ENCODE data around the gene ITPK1. TPM values are rescaled to one million over a fixed set of nuclear protein-coding genes. Genes with fewer than 3 reads are reported as not detected.
"Not testable (repeated sequence)": the region's sequence is repeated elsewhere in the genome, so short reads cannot be mapped to it uniquely, and the experiment has no call there.

ITPK1 gene
- total RNA-seq, 3 donors from 2014 or later, result 27.8 to 91.7 (median 42.9) TPM

DNA sequence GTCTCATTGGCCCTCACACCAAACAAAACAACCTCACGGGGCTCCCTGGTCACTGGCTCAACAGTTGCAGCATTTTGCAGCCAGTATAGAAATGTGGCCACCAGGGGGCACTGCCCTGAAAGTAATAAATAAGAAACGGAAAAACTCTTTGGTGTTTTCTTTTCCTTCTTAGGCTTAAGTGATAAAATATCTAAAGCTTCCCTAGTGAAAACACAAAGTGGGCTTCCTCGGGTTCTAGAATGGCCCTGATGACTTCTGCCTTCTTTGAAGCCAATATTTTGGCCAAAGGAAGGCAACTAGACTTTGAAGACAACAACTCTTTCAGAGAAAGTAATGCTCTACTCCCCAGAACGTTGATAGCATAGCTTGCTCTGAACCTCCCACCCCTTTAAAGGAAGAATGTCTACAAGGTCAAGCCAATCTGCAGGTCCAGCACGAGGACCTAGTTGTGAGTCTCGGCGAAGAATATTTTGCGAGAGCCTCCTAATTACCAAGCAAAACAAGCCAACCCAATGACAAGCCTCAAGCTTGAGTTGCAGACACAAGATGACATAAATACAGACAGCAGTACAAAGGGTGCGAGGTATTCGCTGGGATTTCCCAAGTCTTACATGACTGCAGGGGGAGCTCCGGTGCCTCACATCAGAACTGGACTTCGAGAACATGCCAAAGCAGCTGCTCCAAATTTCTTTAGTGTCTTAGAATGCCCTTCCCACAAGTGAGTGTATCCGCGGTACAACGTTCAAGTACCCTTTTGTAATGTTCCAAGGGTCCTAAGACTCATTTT lies 2.6 kb downstream of the ITPK1 start:
- peak overlapping the region; percentile 12 to 91 (median 79) for H3K4me3 ChIP-seq
- DNase-seq (ENCODE audit: low spot score in 2 of 2), result peak; percentile 61 to 80
- H3K27ac ChIP-seq, result peak overlapping the region; percentile 22 to 25
- intact Hi-C loops (cut with DNase I; ENCODE audit: low total_unique reads), result loop anchor here (10.0 kb wide), 1 partner anchor 158 kb away; no protein-coding TSS in a partner anchor
- H3K9me3 ChIP-seq, result no peaks in the 10 kb centered on the region
- peaks cover 0 to 12% of the 10 kb centered on the region in 2 donors for H3K4me1 ChIP-seq
- H3K27me3 ChIP-seq, result no peaks in the 10 kb centered on the region
- no peak for TF ChIP-seq POLR2A (IDR thresholded peaks at IDR 0.05)
- TF ChIP-seq, protein P1, sequence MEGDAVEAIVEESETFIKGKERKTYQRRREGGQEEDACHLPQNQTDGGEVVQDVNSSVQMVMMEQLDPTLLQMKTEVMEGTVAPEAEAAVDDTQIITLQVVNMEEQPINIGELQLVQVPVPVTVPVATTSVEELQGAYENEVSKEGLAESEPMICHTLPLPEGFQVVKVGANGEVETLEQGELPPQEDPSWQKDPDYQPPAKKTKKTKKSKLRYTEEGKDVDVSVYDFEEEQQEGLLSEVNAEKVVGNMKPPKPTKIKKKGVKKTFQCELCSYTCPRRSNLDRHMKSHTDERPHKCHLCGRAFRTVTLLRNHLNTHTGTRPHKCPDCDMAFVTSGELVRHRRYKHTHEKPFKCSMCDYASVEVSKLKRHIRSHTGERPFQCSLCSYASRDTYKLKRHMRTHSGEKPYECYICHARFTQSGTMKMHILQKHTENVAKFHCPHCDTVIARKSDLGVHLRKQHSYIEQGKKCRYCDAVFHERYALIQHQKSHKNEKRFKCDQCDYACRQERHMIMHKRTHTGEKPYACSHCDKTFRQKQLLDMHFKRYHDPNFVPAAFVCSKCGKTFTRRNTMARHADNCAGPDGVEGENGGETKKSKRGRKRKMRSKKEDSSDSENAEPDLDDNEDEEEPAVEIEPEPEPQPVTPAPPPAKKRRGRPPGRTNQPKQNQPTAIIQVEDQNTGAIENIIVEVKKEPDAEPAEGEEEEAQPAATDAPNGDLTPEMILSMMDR (IDR thresholded peaks at IDR 0.05), result peak; percentile 62 to 83 (median 66)
- no peaks in the 10 kb centered on the region for H3K36me3 ChIP-seq

DNA sequence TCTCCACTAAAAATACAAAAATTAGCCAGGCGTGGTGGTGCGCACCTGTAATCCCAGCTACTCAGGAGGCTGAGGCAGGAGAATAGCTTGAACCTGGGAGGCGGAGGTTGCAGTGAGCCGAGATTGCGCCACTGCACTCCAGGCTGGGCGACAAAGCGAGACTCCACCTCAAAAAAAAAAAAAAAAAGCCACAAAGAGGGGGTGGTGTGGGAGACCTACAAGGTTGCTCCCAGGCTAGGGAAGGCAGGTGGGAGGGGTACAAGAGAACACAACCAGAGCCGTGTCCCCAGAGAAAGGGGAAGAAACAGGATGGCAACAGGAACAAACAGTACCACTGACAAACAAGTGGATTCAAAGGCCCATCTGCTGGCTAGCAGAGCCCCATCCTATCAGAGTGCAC lies 4.2 kb downstream of the ITPK1 start:
- DNase-seq (ENCODE audit: low spot score in 2 of 2); H3K9me3 ChIP-seq; H3K27me3 ChIP-seq; H3K4me3 ChIP-seq; H3K27ac ChIP-seq; H3K36me3 ChIP-seq: not testable (repeated sequence)
- intact Hi-C loops (cut with DNase I; ENCODE audit: low total_unique reads), result loop anchor here (10.0 kb wide), 1 partner anchor 157 kb away; no protein-coding TSS in a partner anchor
- peaks cover 0 to 12% of the 10 kb centered on the region in 2 donors for H3K4me1 ChIP-seq

DNA sequence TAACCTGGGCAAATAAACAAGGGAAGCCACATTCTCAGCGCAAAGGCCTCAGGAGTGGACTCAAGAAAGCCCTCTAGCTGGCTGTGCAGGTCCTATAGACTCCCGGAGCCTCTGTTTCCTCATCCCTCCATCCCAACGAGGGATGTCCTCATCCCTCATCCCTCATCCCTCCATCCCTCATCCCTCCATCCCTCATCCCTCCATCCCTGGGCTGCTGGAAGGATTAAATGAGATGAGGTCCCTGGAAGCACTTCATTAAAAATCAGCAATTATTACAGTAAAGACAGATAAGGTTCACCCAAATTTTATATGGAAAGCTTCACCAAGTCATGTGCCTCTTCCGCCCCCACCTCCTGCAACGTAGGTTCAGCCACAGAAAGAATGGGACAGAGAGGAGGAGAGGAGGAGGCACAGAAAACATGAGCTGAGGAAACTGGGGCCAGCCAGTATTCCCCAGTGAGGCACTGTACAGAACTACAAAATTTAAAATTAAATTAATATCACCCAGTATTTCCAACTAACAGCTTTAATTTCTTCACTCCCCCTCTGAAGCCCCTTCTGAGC lies 4.8 kb downstream of the ITPK1 start:
- Histone ChIP-seq H3K27me3 (no peaks in the 10 kb centered on the region), H3K9me3 (no peaks in the 10 kb centered on the region), H3K4me3 (no peak overlapping the region), H3K27ac (no peak overlapping the region), H3K36me3 (no peaks in the 10 kb centered on the region), H3K4me1 (peaks cover 0 to 12% of the 10 kb centered on the region in 2 donors)
- TF ChIP-seq POLR2AphosphoS5 (IDR thresholded peaks at IDR 0.05) (no peak), POLR2A (IDR thresholded peaks at IDR 0.05) (no peak)
- DNase-seq (ENCODE audit: low spot score in 2 of 2), result no peak
- intact Hi-C loops (cut with DNase I; ENCODE audit: low total_unique reads), result loop anchor here (10.0 kb wide), 1 partner anchor 156 kb away; no protein-coding TSS in a partner anchor

DNA sequence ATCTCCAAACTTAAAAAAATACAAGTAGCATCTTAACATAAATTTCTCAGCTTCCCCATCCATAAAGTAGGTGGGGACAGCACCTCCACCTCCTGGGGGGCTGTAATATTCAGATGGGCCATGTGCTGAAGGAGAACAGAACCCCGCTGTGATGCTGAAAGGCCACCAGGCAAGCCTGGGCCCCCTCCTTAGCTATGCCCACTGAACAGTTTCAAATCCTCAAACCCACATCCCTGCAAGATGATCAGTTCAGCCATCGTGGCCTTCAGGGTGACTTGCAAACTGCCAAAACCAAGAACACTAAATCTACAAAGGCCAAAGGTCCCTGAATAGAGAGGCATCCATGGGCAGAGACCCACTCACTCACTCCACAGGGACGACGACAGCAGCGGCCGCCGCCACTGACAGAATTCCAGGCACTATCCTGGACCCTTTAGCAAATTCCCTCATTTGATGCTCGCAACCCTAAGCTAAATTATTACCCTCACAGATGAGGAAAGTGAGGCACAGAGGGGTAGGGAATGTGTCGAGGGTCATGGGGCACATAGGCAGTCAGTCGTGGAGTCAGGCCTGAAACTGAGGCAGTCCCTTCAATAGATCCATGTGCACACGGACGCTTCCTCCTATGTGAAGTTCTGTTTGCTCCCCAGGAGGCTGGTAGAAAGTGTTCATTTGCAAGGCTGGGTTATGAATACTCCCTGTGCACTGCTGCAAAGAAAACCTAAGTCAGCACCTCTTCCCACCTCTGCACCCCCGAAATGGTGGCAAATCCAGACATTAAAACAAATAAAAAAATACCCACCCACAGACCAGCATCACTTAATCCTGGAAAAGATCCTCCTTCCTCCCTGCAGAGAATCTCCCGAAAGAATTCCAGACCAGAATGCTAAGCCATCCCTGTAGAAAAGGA lies 5.9 kb downstream of the ITPK1 start:
- Histone ChIP-seq H3K27me3 (no peaks in the 10 kb centered on the region), H3K36me3 (no peaks in the 10 kb centered on the region), H3K4me3 (no peak overlapping the region), H3K4me1 (peaks cover 0 to 12% of the 10 kb centered on the region in 2 donors), H3K27ac (no peak overlapping the region), H3K9me3 (no peaks in the 10 kb centered on the region)
- no peak for TF ChIP-seq POLR2A (IDR thresholded peaks at IDR 0.05)
- TF ChIP-seq, protein P1 (IDR thresholded peaks at IDR 0.05), result no peak
- no peak for TF ChIP-seq POLR2AphosphoS5 (IDR thresholded peaks at IDR 0.05)
- intact Hi-C loops (cut with DNase I; ENCODE audit: low total_unique reads), result loop anchor here (10.0 kb wide), 1 partner anchor 155 kb away; no protein-coding TSS in a partner anchor
- no peak for DNase-seq (ENCODE audit: low spot score in 2 of 2)

DNA sequence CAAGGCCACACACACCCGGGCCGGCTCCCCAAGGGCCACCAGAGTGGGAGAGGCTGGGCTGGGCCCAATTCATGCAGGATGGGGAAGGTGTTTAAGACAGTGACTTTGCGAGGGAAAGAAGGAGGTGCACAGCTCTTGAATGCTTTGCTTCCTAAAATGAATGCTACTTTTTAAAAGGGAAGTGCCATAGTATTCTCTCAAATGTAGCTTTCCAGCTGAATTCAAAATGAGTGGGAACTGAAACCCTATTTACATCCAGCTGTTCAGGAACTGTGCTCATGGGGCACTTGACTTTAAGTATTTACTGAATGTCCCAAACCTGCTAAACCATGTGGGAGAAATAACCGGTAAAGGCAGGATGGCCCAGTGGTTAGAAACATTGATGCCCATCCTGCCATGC lies 7.6 kb downstream of the ITPK1 start:
- Histone ChIP-seq H3K4me1 (peaks cover 0 to 5% of the 10 kb centered on the region in 2 donors), H3K9me3 (no peaks in the 10 kb centered on the region), H3K27ac (no peak overlapping the region), H3K4me3 (no peak overlapping the region), H3K36me3 (no peaks in the 10 kb centered on the region), H3K27me3 (no peaks in the 10 kb centered on the region)
- DNase-seq (ENCODE audit: low spot score in 2 of 2), result no peak
- intact Hi-C loops (cut with DNase I; ENCODE audit: low total_unique reads), result no loop called here
- TF ChIP-seq, protein P1 (IDR thresholded peaks at IDR 0.05), result no peak
- TF ChIP-seq POLR2A (IDR thresholded peaks at IDR 0.05) (no peak), POLR2AphosphoS5 (IDR thresholded peaks at IDR 0.05) (no peak)

Data from breast epithelium (tissue), 4 donors.